ENCODE data around the gene CARD10. TPM values are rescaled to one million over a fixed set of nuclear protein-coding genes. Genes with fewer than 3 reads are reported as not detected.
"Not testable (repeated sequence)": the region's sequence is repeated elsewhere in the genome, so short reads cannot be mapped to it uniquely, and the experiment has no call there.

CARD10 gene
- total RNA-seq, 2 experiments from 2014 or later = 0.08 TPM; not detected in 1

DNA sequence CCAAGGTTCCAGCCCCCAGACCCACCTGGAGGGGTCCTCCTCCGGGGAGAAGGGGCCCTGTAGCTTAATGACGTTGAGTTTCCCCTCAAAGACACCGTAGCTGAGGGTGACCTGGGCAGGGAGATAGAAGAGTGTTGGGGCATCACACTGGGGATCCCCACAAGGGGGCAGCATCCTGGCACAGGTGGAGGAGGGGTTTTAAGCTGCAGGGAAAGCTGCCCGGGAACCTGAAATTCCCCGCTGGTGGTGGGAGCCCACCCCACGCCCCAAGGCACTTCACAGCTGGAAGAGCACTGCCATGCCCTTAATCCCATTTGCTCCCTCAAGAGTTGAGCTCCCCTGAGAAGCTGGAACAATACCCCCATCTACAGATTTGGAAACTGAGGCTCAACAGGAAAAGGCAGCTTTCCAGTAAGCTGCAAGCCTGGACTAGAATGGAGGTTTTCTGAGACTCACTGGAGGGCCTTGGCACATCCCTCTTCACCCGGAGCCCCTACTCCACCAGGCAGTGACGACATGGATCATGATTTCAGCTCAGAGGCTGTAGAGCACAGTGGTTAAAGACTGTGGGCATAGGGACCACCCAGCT lies 46.7 kb downstream of the CARD10 start:
- DNase-seq = peak; percentile 48
- Mint-ChIP-seq H3K9me3 (no peaks in the 10 kb centered on the region), H3K27me3 (no peaks in the 10 kb centered on the region), H3K36me3 (ENCODE audit: low read depth) (peaks cover 63% of the 10 kb centered on the region), H3K27ac (peak overlapping the region; percentile 21), H3K4me1 (peaks cover 9% of the 10 kb centered on the region), H3K4me3 (no peak overlapping the region)
- POLR2A ChIA-PET = interaction anchor here (1.0 to 3.1 kb wide), 2 partner anchors 12 to 95 kb away, joined by 7 to 31 read pairs; partner anchors contain the start of gene MFNG
- CTCF ChIA-PET = interaction anchor here (0.6 to 3.5 kb wide), 19 partner anchors 9 to 350 kb away, joined by 3 to 27 read pairs (median 4); partner anchors contain the start of gene MFNG

DNA sequence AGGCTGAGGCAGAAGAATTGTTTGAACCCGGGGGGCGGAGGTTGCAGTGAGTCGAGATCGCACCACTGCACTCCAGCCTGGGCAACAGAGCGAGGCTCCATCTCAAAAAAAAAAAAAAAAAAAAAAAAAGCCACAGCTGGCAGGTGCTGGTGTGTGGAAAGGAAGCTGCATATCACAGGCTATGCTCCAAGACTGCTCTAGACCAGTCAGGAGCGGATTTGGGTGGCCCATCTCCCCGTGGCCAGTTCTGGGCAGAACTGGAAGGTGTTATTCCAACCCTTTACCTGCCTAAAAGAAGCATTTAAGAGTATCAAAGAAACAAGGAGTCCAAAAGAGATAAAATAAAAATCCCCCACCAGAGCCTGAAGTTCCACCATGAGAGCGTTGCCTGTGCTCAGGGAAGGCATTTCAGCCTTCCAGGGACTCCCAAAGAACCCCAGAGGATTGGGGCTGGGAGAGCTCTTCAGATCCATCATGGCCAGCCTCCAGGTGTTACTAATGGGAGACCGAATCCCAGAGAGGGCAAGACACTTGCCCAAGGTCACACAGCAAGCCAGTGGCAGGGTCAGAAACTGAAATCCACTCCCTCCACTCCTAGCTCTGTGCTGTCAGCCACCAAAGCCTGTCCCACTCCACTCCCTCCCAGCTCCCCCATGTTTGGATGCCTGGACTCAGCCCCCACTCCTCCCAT lies 47.3 kb downstream of the CARD10 start:
- Mint-ChIP-seq H3K27ac (no peak overlapping the region), H3K4me1 (peaks cover 9% of the 10 kb centered on the region), H3K36me3 (ENCODE audit: low read depth) (peaks cover 57% of the 10 kb centered on the region), H3K4me3 (no peak overlapping the region), H3K27me3 (no peaks in the 10 kb centered on the region), H3K9me3 (no peaks in the 10 kb centered on the region)
- DNase-seq = no peak
- ChIA-PET CTCF (interaction anchor here (0.6 to 3.5 kb wide), 16 partner anchors 13 to 187 kb away, joined by 3 to 27 read pairs (median 4); partner anchors contain the start of gene MFNG), POLR2A (interaction anchor here (1.0 to 3.1 kb wide), 2 partner anchors 13 to 95 kb away, joined by 7 to 31 read pairs; partner anchors contain the start of gene MFNG)

DNA sequence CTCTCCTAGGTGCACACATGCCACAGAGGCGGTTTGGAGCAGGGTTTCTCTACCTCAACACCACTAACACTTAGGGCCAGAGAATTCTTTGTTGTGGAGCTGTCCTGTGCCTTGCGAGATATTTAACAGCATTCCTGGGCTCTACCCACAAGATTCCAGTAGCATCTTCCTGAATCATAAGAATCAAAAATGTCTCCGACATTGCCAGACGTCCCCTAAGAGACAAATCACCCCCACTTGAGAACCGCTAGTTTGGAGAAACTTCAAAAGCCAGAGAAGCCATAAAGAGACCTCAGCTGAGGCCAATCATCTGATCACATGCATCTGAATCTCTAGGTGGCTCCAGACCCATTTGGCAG lies 49.1 kb downstream of the CARD10 start:
- no peak overlapping the region for H3K4me3 Mint-ChIP-seq
- POLR2A ChIA-PET = no interaction called here
- CTCF ChIA-PET = interaction anchor here (1.2 kb wide), 1 partner anchor 16 kb away, joined by 4 read pairs; the partner anchor contains the start of gene MFNG
- DNase-seq = no peak
- no peaks in the 10 kb centered on the region for H3K27me3 Mint-ChIP-seq
- peaks cover 11% of the 10 kb centered on the region for H3K4me1 Mint-ChIP-seq
- no peaks in the 10 kb centered on the region for H3K9me3 Mint-ChIP-seq
- H3K27ac Mint-ChIP-seq = no peak overlapping the region
- peaks cover 58% of the 10 kb centered on the region for H3K36me3 Mint-ChIP-seq (ENCODE audit: low read depth)

- no peak for DNase-seq
- peaks cover 11% of the 10 kb centered on the region for H3K4me1 Mint-ChIP-seq
- H3K27me3 Mint-ChIP-seq = no peaks in the 10 kb centered on the region
- H3K9me3 Mint-ChIP-seq = no peaks in the 10 kb centered on the region
- ChIA-PET POLR2A (no interaction called here), CTCF (interaction anchor here (1.2 kb wide), 1 partner anchor 17 kb away, joined by 4 read pairs; the partner anchor contains the start of gene MFNG)
- H3K4me3 Mint-ChIP-seq = no peak overlapping the region
- peaks cover 56% of the 10 kb centered on the region for H3K36me3 Mint-ChIP-seq (ENCODE audit: low read depth)
- H3K27ac Mint-ChIP-seq = no peak overlapping the region
Observed at GRCh38 chr22:37469416-37470086, 49.7 kb downstream of the CARD10 start.

DNA sequence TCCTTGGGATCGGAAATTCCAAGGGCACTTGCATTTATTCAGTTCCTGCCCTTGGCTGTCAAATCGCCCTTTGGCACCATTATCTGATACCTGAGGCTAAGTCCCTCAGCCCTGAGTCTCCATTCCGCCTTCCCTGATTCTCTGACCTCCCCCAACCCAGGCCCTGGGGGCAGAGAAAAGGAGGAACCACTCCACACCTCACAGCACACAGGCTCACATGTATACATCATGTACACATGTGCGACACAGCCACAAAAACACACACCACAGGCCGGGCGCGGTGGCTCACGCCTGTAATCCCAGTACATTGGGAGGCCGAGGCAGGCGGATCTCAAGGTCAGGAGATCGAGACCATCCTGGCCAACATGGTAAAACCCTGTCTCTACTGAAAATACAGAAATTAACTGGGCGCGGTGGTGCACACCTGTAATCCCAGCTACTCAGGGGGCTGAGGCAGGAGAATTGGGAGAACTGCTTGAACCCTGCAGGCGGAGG lies 51.0 kb downstream of the CARD10 start:
- POLR2A ChIA-PET, CTCF ChIA-PET, H3K4me3 Mint-ChIP-seq, H3K27ac Mint-ChIP-seq, DNase-seq, H3K27me3 Mint-ChIP-seq, H3K9me3 Mint-ChIP-seq: not testable (repeated sequence)
- Mint-ChIP-seq H3K36me3 (ENCODE audit: low read depth) (peaks cover 50% of the 10 kb centered on the region), H3K4me1 (peaks cover 14% of the 10 kb centered on the region)

- ChIA-PET CTCF (interaction anchor here (1.2 to 1.7 kb wide), 2 partner anchors 9 to 39 kb away, joined by 4 read pairs; no protein-coding TSS in a partner anchor), POLR2A (no interaction called here)
- no peaks in the 10 kb centered on the region for H3K9me3 Mint-ChIP-seq
- H3K4me3 Mint-ChIP-seq = no peak overlapping the region
- H3K4me1 Mint-ChIP-seq = peaks cover 12% of the 10 kb centered on the region
- peaks cover 45% of the 10 kb centered on the region for H3K36me3 Mint-ChIP-seq (ENCODE audit: low read depth)
- H3K27ac Mint-ChIP-seq = no peak overlapping the region
- no peak for DNase-seq
- no peaks in the 10 kb centered on the region for H3K27me3 Mint-ChIP-seq
Observed at GRCh38 chr22:37467391-37467955, 51.7 kb downstream of the CARD10 start.

GRCh38 chr22:37464181-37464580 lies 55.0 kb downstream of the CARD10 start:
- Mint-ChIP-seq H3K27ac (no peak overlapping the region), H3K9me3 (no peaks in the 10 kb centered on the region), H3K36me3 (ENCODE audit: low read depth) (peaks cover 36% of the 10 kb centered on the region), H3K4me3 (no peak overlapping the region), H3K4me1 (peaks cover 10% of the 10 kb centered on the region), H3K27me3 (no peaks in the 10 kb centered on the region)
- CTCF ChIA-PET = interaction anchor here (1.2 kb wide), 1 partner anchor 9 kb away, joined by 3 read pairs; no protein-coding TSS in a partner anchor
- DNase-seq = no peak
- POLR2A ChIA-PET = no interaction called here

DNA sequence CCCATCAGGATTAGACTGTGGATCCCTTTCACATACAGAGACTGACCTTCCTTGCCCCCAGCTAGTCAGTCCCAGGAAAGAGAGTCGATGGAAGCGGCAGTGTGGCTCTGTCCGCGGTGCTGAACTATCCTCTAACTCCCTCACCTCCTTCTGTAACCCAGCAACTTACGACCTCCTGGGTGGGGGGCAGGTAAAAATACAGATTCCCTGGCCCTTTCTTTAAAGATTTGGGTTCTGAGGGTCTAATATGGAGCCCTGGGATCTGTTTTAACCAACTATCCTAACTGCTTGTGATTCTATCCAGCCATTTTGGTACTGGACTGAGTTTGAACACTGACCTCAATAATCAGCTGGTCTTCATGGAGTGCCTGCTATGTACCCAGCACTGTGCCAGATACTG lies 56.2 kb downstream of the CARD10 start:
- H3K36me3 Mint-ChIP-seq (ENCODE audit: low read depth) = peaks cover 27% of the 10 kb centered on the region
- ChIA-PET CTCF (interaction anchor here (1.2 kb wide), 1 partner anchor 10 kb away, joined by 3 read pairs; no protein-coding TSS in a partner anchor), POLR2A (no interaction called here)

GRCh38 chr22:37462436-37462835 lies 56.8 kb downstream of the CARD10 start:
- CTCF ChIA-PET = no interaction called here
- peaks cover 12% of the 10 kb centered on the region for H3K4me1 Mint-ChIP-seq
- DNase-seq = no peak
- H3K36me3 Mint-ChIP-seq (ENCODE audit: low read depth) = peaks cover 24% of the 10 kb centered on the region
- POLR2A ChIA-PET = no interaction called here
- H3K9me3 Mint-ChIP-seq = no peaks in the 10 kb centered on the region
- no peak overlapping the region for H3K4me3 Mint-ChIP-seq
- H3K27ac Mint-ChIP-seq = no peak overlapping the region
- H3K27me3 Mint-ChIP-seq = no peaks in the 10 kb centered on the region

More for the DNA sequence above, 56.2 kb downstream of the CARD10 start:
- H3K27ac Mint-ChIP-seq = no peak overlapping the region
- no peak overlapping the region for H3K4me3 Mint-ChIP-seq
- H3K4me1 Mint-ChIP-seq = peaks cover 10% of the 10 kb centered on the region
- H3K27me3 Mint-ChIP-seq = no peaks in the 10 kb centered on the region
- no peaks in the 10 kb centered on the region for H3K9me3 Mint-ChIP-seq
- DNase-seq = peak; percentile 33

- ChIA-PET POLR2A (no interaction called here), CTCF (no interaction called here)
- no peak for DNase-seq
- Mint-ChIP-seq H3K27ac (no peak overlapping the region), H3K27me3 (no peaks in the 10 kb centered on the region), H3K4me1 (peaks cover 15% of the 10 kb centered on the region), H3K36me3 (ENCODE audit: low read depth) (peaks cover 24% of the 10 kb centered on the region), H3K4me3 (no peak overlapping the region), H3K9me3 (no peaks in the 10 kb centered on the region)
Observed at GRCh38 chr22:37461961-37462360, 57.3 kb downstream of the CARD10 start.

- Mint-ChIP-seq H3K27me3 (no peaks in the 10 kb centered on the region), H3K36me3 (ENCODE audit: low read depth) (peaks cover 17% of the 10 kb centered on the region), H3K4me1 (peaks cover 14% of the 10 kb centered on the region), H3K27ac (no peak overlapping the region), H3K4me3 (no peak overlapping the region), H3K9me3 (no peaks in the 10 kb centered on the region)
- ChIA-PET CTCF (interaction anchor here (0.7 kb wide), 1 partner anchor 67 kb away, joined by 4 read pairs; no protein-coding TSS in a partner anchor), POLR2A (no interaction called here)
- DNase-seq = no peak
Observed at GRCh38 chr22:37460684-37461083, 58.5 kb downstream of the CARD10 start.

GRCh38 chr22:37459206-37459605 lies 60.0 kb downstream of the CARD10 start:
- no peak for DNase-seq
- CTCF ChIA-PET = interaction anchor here (1.0 to 4.5 kb wide), 10 partner anchors 8 to 684 kb away, joined by 3 to 53 read pairs (median 6); partner anchors contain the start of gene IFT27
- Mint-ChIP-seq H3K36me3 (ENCODE audit: low read depth) (peaks cover 7% of the 10 kb centered on the region), H3K4me1 (peaks cover 7% of the 10 kb centered on the region), H3K27ac (no peak overlapping the region), H3K9me3 (no peaks in the 10 kb centered on the region), H3K27me3 (no peaks in the 10 kb centered on the region), H3K4me3 (no peak overlapping the region)
- POLR2A ChIA-PET = interaction anchor here (2.5 kb wide), 1 partner anchor 142 kb away, joined by 17 read pairs; no protein-coding TSS in a partner anchor

All from activated CD4-positive, alpha-beta memory T cell treated with anti-CD3 and anti-CD28 coated beads, Interleukin-2, amount 10 ng/mL, durations not matched to agents 7 days and 5 days (primary cell).